GM12864 (cell line): Measurements from ENCODE around the gene DBF4.
"Not testable (repeated sequence)": the region's sequence is repeated elsewhere in the genome, so short reads cannot be mapped to it uniquely, and the experiment has no call there.

Experiments
- DNase-seq: peaks from one replicate; pipeline ENCODE4 v3.0.0-alpha.2; 2011; ENCODE audit warnings: low read depth
- H3K4me3 ChIP-seq: 2 replicates; pipeline ENCODE4 v1.5.1; 2011; ENCODE audit warnings: mild to moderate bottlenecking, low read depth, low read length, control low read depth
- CTCF ChIP-seq: IDR thresholded peaks from 2 replicates; pipeline ENCODE4 v1.5.1; 2011; ENCODE audit warnings: low read depth, mild to moderate bottlenecking, moderate library complexity, low read length, control low read depth, inconsistent platforms; ENCODE audit errors: missing control alignments

The DBF4 gene

GRCh38 chr7:87853237-87853864 is 22.9 kb upstream of the DBF4 start:
- no peak overlapping the region for H3K4me3 ChIP-seq
- DNase-seq: no peak
- TF ChIP-seq CTCF: no peak

- no peak overlapping the region for H3K4me3 ChIP-seq
- DNase-seq: no peak
- no peak for TF ChIP-seq CTCF
Measured at GRCh38 chr7:87858417-87859100, 17.7 kb upstream of the DBF4 start.

GRCh38 chr7:87866089-87866488 is 10.2 kb upstream of the DBF4 start:
- no peak overlapping the region for H3K4me3 ChIP-seq
- TF ChIP-seq CTCF: no peak
- no peak for DNase-seq

GRCh38 chr7:87866533-87866932 is 9.8 kb upstream of the DBF4 start:
- not testable (repeated sequence) for H3K4me3 ChIP-seq, DNase-seq

- TF ChIP-seq CTCF: no peak
- no peak overlapping the region for H3K4me3 ChIP-seq
Measured at GRCh38 chr7:87870471-87870870, 5.8 kb upstream of the DBF4 start.

GRCh38 chr7:87872346-87872745 is 3.9 kb upstream of the DBF4 start:
- TF ChIP-seq CTCF: no peak
- H3K4me3 ChIP-seq: no peak overlapping the region
- no peak for DNase-seq

More at GRCh38 chr7:87870471-87870870, 5.8 kb upstream of the DBF4 start:
- DNase-seq: no peak

GRCh38 chr7:87873328-87873727 is 3.0 kb upstream of the DBF4 start:
- peak overlapping the region; percentile 3; the same call in 1 of the 2 replicates for H3K4me3 ChIP-seq

GRCh38 chr7:87874066-87874465 is 2.2 kb upstream of the DBF4 start:
- no peak for TF ChIP-seq CTCF
- H3K4me3 ChIP-seq: peak overlapping the region; percentile 68
- no peak for DNase-seq

More at GRCh38 chr7:87873328-87873727, 3.0 kb upstream of the DBF4 start:
- not testable (repeated sequence) for DNase-seq
